Activated CD8-positive, alpha-beta T cell treated with anti-CD3 and anti-CD28 coated beads, Interleukin-2, amount 10 ng/mL, durations not matched to agents 7 days and 5 days (primary cell): Measurements from ENCODE around the gene PRKD2. TPM values are rescaled to one million over a fixed set of nuclear protein-coding genes. Genes with fewer than 3 reads are reported as not detected.

Experiments
- ATAC-seq: fragments of 150-1000 bp; cut with Tn5 transposase; one replicate; pipeline ENCODE4 v1.10.0; 2021; ENCODE audit warnings: moderate library complexity
- CTCF ChIA-PET: fragments of 350-600 bp; sonication (Branson Sonifier 250); formaldehyde crosslinking; loops from one replicate; lab custom pipeline; 2021; ENCODE audit warnings: antibody characterized with exemption; lab: Charles Lee
- POLR2A ChIA-PET: fragments of 350-600 bp; sonication (Branson Sonifier 250); formaldehyde crosslinking; loops from one replicate; lab custom pipeline; 2021; ENCODE audit warnings: antibody characterized with exemption; lab: Charles Lee
- DNase-seq: peaks from one replicate; pipeline ENCODE4 v3.0.0-alpha.2; 2020
- H3K27ac Mint-ChIP-seq: one replicate; pipeline ENCODE4 v1.8.0; 2021; ENCODE audit warnings: mild to moderate bottlenecking, mixed read lengths
- H3K27me3 Mint-ChIP-seq: one replicate; pipeline ENCODE4 v1.8.0; 2021; ENCODE audit warnings: low read depth, mixed read lengths
- H3K36me3 Mint-ChIP-seq: one replicate; pipeline ENCODE4 v1.8.0; 2021; ENCODE audit warnings: low read depth, mixed read lengths
- H3K4me1 Mint-ChIP-seq: one replicate; pipeline ENCODE4 v1.8.0; 2021; ENCODE audit warnings: low read depth, mixed read lengths
- H3K4me3 Mint-ChIP-seq: one replicate; pipeline ENCODE4 v1.8.0; 2021; ENCODE audit warnings: mild to moderate bottlenecking, mixed read lengths
- H3K9me3 Mint-ChIP-seq: one replicate; pipeline ENCODE4 v1.8.0; 2022; ENCODE audit warnings: mixed read lengths; ENCODE audit not compliant: insufficient read depth
- total RNA-seq, 2 experiments: library from RNA; stranded (reverse); gene quantifications; one replicate each; pipeline ENCODE4 v1.2.3, GENCODE V29; 2021

The PRKD2 gene
- total RNA-seq, 2 experiments from 2014 or later: 161 to 166 TPM

GRCh38 chr19:46755077-46755852 lies 38.4 kb upstream of the PRKD2 start:
- no peak overlapping the region for H3K4me3 Mint-ChIP-seq
- H3K9me3 Mint-ChIP-seq: no peaks in the 10 kb centered on the region
- POLR2A ChIA-PET: no interaction called here
- H3K27me3 Mint-ChIP-seq: no peaks in the 10 kb centered on the region
- peaks cover 25% of the 10 kb centered on the region for H3K4me1 Mint-ChIP-seq
- peaks cover 7% of the 10 kb centered on the region for H3K36me3 Mint-ChIP-seq
- DNase-seq (no peak), ATAC-seq (no peak)
- H3K27ac Mint-ChIP-seq: no peak overlapping the region
- CTCF ChIA-PET: interaction anchor here (2.1 to 11.0 kb wide), 4 partner anchors 12 to 85 kb away, joined by 10 to 122 read pairs (median 20); no protein-coding TSS in a partner anchor

DNA sequence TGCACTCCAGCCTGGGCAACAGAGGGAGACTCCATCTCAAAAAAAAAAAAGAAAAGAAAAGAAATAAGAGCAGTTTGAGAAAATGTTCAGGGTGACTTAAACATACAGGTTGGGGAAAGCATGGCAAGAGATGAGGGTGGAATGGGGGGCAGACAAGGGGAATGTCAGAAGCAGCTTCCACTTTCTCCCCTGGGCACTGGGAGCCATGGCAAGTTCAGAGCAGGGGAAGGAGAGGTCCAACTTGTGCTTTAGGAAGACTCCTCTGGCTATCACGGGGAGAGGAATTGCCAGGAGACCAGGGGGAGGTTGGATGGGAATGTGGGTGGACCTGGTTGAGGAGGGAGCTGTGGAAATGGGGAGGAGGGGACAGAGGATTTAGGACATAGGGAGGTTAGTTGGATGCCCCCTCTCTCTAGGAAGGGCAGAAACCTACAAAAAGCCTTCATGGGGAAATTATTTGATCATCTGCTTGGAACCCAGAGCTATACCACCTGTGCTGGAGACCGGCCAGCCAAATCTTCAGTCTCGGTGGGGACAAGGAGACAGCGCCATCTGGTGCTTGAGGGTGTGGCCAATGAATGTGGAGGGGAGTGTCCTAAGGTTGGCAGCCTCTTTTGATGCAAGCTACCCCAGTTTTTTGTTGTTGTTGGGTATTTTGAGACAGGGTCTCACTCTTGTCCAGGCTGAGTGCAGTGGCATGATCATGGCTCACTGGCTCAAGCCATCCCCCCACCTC lies 36.7 kb upstream of the PRKD2 start:
- peak; percentile 85 for DNase-seq
- Mint-ChIP-seq H3K4me1 (peaks cover 25% of the 10 kb centered on the region), H3K27ac (no peak overlapping the region), H3K9me3 (no peaks in the 10 kb centered on the region), H3K4me3 (no peak overlapping the region), H3K27me3 (no peaks in the 10 kb centered on the region), H3K36me3 (peaks cover 9% of the 10 kb centered on the region)
- ChIA-PET POLR2A (interaction anchor here (1.2 to 1.4 kb wide), 2 partner anchors 31 to 87 kb away, joined by 6 to 8 read pairs; no protein-coding TSS in a partner anchor), CTCF (interaction anchor here (0.6 to 11.0 kb wide), 46 partner anchors 9 to 224 kb away, joined by 3 to 122 read pairs (median 4); partner anchors contain the start of genes AP2S1, ARHGAP35, DACT3 and SLC1A5)
- ATAC-seq: peak; percentile 84

DNA sequence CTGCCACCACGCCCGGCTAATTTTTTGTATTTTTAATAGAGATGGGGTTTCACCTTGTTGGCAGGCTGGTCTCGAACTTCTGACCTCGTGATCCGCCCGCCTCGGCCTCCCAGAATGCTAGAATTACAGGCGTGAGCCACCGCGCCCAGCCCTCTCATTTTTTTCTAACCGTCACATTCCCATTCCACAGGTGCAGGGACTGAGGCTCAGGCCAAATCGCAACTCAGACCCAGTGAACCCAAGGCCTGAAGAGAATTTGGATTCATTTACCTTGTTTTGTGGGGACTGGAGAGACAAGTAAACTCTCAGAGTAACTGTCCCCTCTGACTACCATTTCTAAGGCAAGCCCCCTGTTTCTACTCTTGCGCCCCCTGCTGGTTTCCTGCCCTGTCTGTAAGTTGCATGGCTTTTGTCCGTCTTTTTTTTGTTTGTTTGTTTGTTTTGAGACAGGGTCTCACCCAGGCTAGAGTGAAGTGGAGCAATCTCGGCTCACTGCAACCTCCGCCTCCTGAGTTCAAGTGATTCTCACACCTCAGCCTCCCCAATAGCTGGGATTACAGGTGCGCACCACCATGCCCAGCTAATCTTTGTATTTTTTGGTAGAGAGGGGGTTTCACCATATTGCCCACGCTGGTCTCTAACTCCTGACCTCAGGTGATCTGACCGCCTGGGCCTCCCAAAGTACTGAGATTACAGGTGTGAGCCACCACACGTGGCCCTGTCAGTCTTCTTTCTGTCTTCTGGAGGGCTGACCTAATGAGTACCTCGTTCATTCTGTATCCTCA lies 31.6 kb upstream of the PRKD2 start:
- no peak for ATAC-seq

GRCh38 chr19:46746281-46747057 lies 29.6 kb upstream of the PRKD2 start, which contains the start of gene STRN4:
Gene STRN4 (minus strand): TSS chr19:46746450. CDS start chr19:46746430, 20 bp downstream.
- Mint-ChIP-seq H3K27me3 (no peaks in the 10 kb centered on the region), H3K4me3 (peak within 1 kb of the TSS; percentile 94), H3K4me1 (peaks cover 52% of the 10 kb centered on the region), H3K9me3 (no peaks in the 10 kb centered on the region), H3K36me3 (peaks cover 28% of the 10 kb centered on the region), H3K27ac (peak within 1 kb of the TSS; percentile 86)
- DNase-seq: peak; percentile 65
- CTCF ChIA-PET: interaction anchor here (0.6 kb wide), 1 partner anchor 31 kb away, joined by 3 read pairs; no protein-coding TSS in a partner anchor
- POLR2A ChIA-PET: no interaction called here
- peak; percentile 56 for ATAC-seq

More for the DNA sequence above, 31.6 kb upstream of the PRKD2 start:
- Mint-ChIP-seq H3K9me3 (no peaks in the 10 kb centered on the region), H3K4me3 (peak overlapping the region; percentile 45), H3K27ac (peak overlapping the region; percentile 39), H3K27me3 (no peaks in the 10 kb centered on the region), H3K4me1 (peaks cover 37% of the 10 kb centered on the region), H3K36me3 (peaks cover 18% of the 10 kb centered on the region)
- ChIA-PET POLR2A (no interaction called here), CTCF (interaction anchor here (0.9 to 4.9 kb wide), 15 partner anchors 10 to 219 kb away, joined by 3 to 18 read pairs (median 4); no protein-coding TSS in a partner anchor)
- peak; percentile 86 for DNase-seq

GRCh38 chr19:46745521-46746280 lies 28.8 kb upstream of the PRKD2 start, which contains the start of gene FKRP:
Gene FKRP (plus strand): TSS chr19:46746057. CDS start chr19:46755451, 9,394 bp downstream.
- DNase-seq (peak; percentile 37), ATAC-seq (peak; percentile 29)
- ChIA-PET POLR2A (interaction anchor here (0.8 to 1.5 kb wide), 3 partner anchors 15 to 145 kb away, joined by 3 to 10 read pairs (median 4); no protein-coding TSS in a partner anchor), CTCF (interaction anchor here (1.0 to 5.0 kb wide), 2 partner anchors 12 to 16 kb away, joined by 3 to 28 read pairs; no protein-coding TSS in a partner anchor)
- H3K9me3 Mint-ChIP-seq: no peaks in the 10 kb centered on the region
- peaks cover 31% of the 10 kb centered on the region for H3K36me3 Mint-ChIP-seq
- H3K4me1 Mint-ChIP-seq: peaks cover 53% of the 10 kb centered on the region
- H3K4me3 Mint-ChIP-seq: peak within 1 kb of the TSS; percentile 94
- H3K27me3 Mint-ChIP-seq: no peaks in the 10 kb centered on the region
- H3K27ac Mint-ChIP-seq: peak within 1 kb of the TSS; percentile 86

- Mint-ChIP-seq H3K4me3 (peak overlapping the region; percentile 94), H3K27ac (peak overlapping the region; percentile 86), H3K9me3 (no peaks in the 10 kb centered on the region), H3K4me1 (peaks cover 53% of the 10 kb centered on the region), H3K36me3 (peaks cover 37% of the 10 kb centered on the region), H3K27me3 (no peaks in the 10 kb centered on the region)
- no peak for ATAC-seq
- CTCF ChIA-PET: interaction anchor here (0.5 to 5.0 kb wide), 4 partner anchors 13 to 268 kb away, joined by 3 to 28 read pairs (median 3); no protein-coding TSS in a partner anchor
- no peak for DNase-seq
- POLR2A ChIA-PET: interaction anchor here (0.8 to 1.5 kb wide), 3 partner anchors 14 to 145 kb away, joined by 3 to 10 read pairs (median 4); no protein-coding TSS in a partner anchor
Observed at GRCh38 chr19:46745030-46745429, 28.1 kb upstream of the PRKD2 start.

GRCh38 chr19:46744005-46744691 lies 27.2 kb upstream of the PRKD2 start:
- POLR2A ChIA-PET: interaction anchor here (0.6 to 1.5 kb wide), 3 partner anchors 44 to 144 kb away, joined by 3 to 4 read pairs (median 4); partner anchors contain the start of gene SLC1A5
- H3K27ac Mint-ChIP-seq: no peak overlapping the region
- no peak for ATAC-seq

DNA sequence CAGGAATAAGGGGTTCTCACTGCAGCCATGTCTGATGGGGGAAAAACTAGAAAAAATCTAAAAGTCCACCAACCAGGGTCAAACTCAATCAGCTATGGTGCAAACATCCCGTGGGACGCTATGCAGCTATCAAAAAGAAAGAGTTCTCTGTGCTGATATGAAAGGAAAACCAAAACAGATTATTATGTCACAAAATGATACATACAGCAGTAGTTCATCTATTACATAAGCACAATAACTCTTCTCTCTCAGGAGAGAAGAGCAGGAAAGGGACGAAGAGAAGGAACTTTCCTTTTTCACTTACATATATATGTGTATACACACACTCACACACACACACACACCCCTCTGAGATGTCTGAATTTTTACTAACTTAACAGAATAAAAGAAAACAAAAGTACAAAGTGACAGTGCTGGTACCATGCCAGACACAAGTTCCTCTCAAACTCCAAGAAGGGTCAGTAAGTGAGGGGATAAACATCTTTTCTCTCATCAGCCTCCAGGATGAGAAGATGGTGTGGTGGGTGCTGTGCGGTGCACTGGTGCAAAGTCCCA lies 26.1 kb upstream of the PRKD2 start:
- Mint-ChIP-seq H3K4me1 (peaks cover 48% of the 10 kb centered on the region), H3K27ac (no peak overlapping the region), H3K9me3 (no peaks in the 10 kb centered on the region), H3K36me3 (peaks cover 42% of the 10 kb centered on the region), H3K4me3 (no peak overlapping the region), H3K27me3 (no peaks in the 10 kb centered on the region)
- CTCF ChIA-PET: interaction anchor here (1.8 to 5.0 kb wide), 3 partner anchors 13 to 97 kb away, joined by 5 to 28 read pairs (median 12); no protein-coding TSS in a partner anchor
- POLR2A ChIA-PET: interaction anchor here (1.5 kb wide), 1 partner anchor 14 kb away, joined by 3 read pairs; no protein-coding TSS in a partner anchor
- no peak for ATAC-seq
- no peak for DNase-seq

More at GRCh38 chr19:46744005-46744691, 27.2 kb upstream of the PRKD2 start:
- CTCF ChIA-PET: interaction anchor here (0.5 to 5.0 kb wide), 6 partner anchors 10 to 269 kb away, joined by 3 to 28 read pairs (median 3); no protein-coding TSS in a partner anchor
- Mint-ChIP-seq H3K4me1 (peaks cover 53% of the 10 kb centered on the region), H3K9me3 (no peaks in the 10 kb centered on the region), H3K36me3 (peaks cover 41% of the 10 kb centered on the region), H3K27me3 (no peaks in the 10 kb centered on the region), H3K4me3 (peak overlapping the region; percentile 94)
- no peak for DNase-seq

GRCh38 chr19:46741447-46741846 lies 24.5 kb upstream of the PRKD2 start:
- Mint-ChIP-seq H3K27me3 (no peaks in the 10 kb centered on the region), H3K4me1 (peaks cover 37% of the 10 kb centered on the region), H3K36me3 (peaks cover 53% of the 10 kb centered on the region), H3K27ac (no peak overlapping the region), H3K4me3 (no peak overlapping the region), H3K9me3 (no peaks in the 10 kb centered on the region)
- POLR2A ChIA-PET: interaction anchor here (0.7 kb wide), 1 partner anchor 246 kb away, joined by 3 read pairs; no protein-coding TSS in a partner anchor
- no peak for DNase-seq
- CTCF ChIA-PET: interaction anchor here (1.1 to 5.0 kb wide), 8 partner anchors 11 to 99 kb away, joined by 3 to 28 read pairs (median 4); partner anchors contain the start of gene DACT3
- no peak for ATAC-seq
